GM23338 (cell line): Measurements from ENCODE around the gene PTPN7. TPM values are rescaled to one million over a fixed set of nuclear protein-coding genes. Genes with fewer than 3 reads are reported as not detected.
"Not testable (repeated sequence)": the region's sequence is repeated elsewhere in the genome, so short reads cannot be mapped to it uniquely, and the experiment has no call there.

Experiments used
- ATAC-seq: fragments of 200-7000 bp; cut with Tn5 transposase; 3 replicates; pipeline ENCODE4 v1.9.1; 2020
- DNase-seq: peaks from one replicate; pipeline ENCODE4 v3.0.0-alpha.2; 2015; ENCODE audit warnings: low spot score
- H2AFZ ChIP-seq: fragments of 200-600 bp; sonication (generic); 2 replicates; pipeline ENCODE4 v1.8.0; 2016; ENCODE audit warnings: antibody characterized with exemption, mild to moderate bottlenecking, moderate library complexity
- H3F3A ChIP-seq: fragments of 200-600 bp; sonication (generic); replicated peaks from 2 replicates; pipeline ENCODE4 v1.8.0; 2017; ENCODE audit warnings: antibody characterized with exemption, mixed run types, low read depth
- H3K27ac ChIP-seq: fragments of 200-600 bp; sonication (generic); 2 replicates; pipeline ENCODE4 v1.6.1; 2016; ENCODE audit warnings: low read depth
- H3K27me3 ChIP-seq: fragments of 200-600 bp; sonication (generic); 2 replicates; pipeline ENCODE4 v1.8.0; 2016; ENCODE audit warnings: mild to moderate bottlenecking, mixed run types, moderate library complexity; ENCODE audit not compliant: insufficient read depth
- H3K36me3 ChIP-seq: fragments of 200-600 bp; sonication (generic); 2 replicates; pipeline ENCODE4 v1.8.0; 2016; ENCODE audit warnings: mild to moderate bottlenecking; ENCODE audit not compliant: insufficient read depth
- H3K4me1 ChIP-seq: fragments of 200-600 bp; sonication (generic); 2 replicates; pipeline ENCODE4 v1.8.0; 2016; ENCODE audit warnings: mild to moderate bottlenecking, moderate library complexity; ENCODE audit not compliant: insufficient read depth
- H3K4me2 ChIP-seq: fragments of 200-600 bp; sonication (generic); 2 replicates; pipeline ENCODE4 v1.7.1; 2017; ENCODE audit warnings: mixed run types
- H3K4me3 ChIP-seq: fragments of 200-600 bp; sonication (generic); 2 replicates; pipeline ENCODE4 v1.6.1; 2016; ENCODE audit warnings: mixed run types
- H3K79me2 ChIP-seq: fragments of 200-600 bp; sonication (generic); replicated peaks from 2 replicates; pipeline ENCODE4 v1.8.0; 2017; ENCODE audit warnings: mild to moderate bottlenecking; ENCODE audit not compliant: insufficient read depth
- H3K9me2 ChIP-seq: fragments of 200-600 bp; sonication (generic); 2 replicates; pipeline ENCODE4 v1.8.0; 2017; ENCODE audit not compliant: insufficient read depth
- H4K20me1 ChIP-seq: fragments of 200-600 bp; sonication (generic); replicated peaks from 2 replicates; pipeline ENCODE4 v1.8.0; 2017; ENCODE audit warnings: mild to moderate bottlenecking; ENCODE audit not compliant: insufficient read depth
- H3K27ac Mint-ChIP-seq: 2 replicates; pipeline ENCODE4 v1.8.0; 2020; ENCODE audit warnings: inconsistent platforms, mild to moderate bottlenecking, moderate library complexity, mixed read lengths
- H3K27me3 Mint-ChIP-seq: 3 replicates; pipeline ENCODE4 v1.8.0; 2022; ENCODE audit warnings: low read depth, mild to moderate bottlenecking, moderate library complexity, mixed read lengths, inconsistent platforms; ENCODE audit not compliant: insufficient read depth, poor library complexity
- H3K36me3 Mint-ChIP-seq: 3 replicates; pipeline ENCODE4 v1.8.0; 2021; ENCODE audit warnings: low read depth, mild to moderate bottlenecking, inconsistent platforms, moderate library complexity, mixed read lengths
- H3K4me1 Mint-ChIP-seq: 3 replicates; pipeline ENCODE4 v1.8.0; 2020; ENCODE audit warnings: mild to moderate bottlenecking, inconsistent platforms, mixed read lengths
- H3K4me3 Mint-ChIP-seq: 3 replicates; pipeline ENCODE4 v1.8.0; 2021; ENCODE audit warnings: moderate library complexity, mild to moderate bottlenecking, inconsistent platforms, mixed read lengths
- H3K9me3 Mint-ChIP-seq: 3 replicates; pipeline ENCODE4 v1.8.0; 2020; ENCODE audit warnings: moderate library complexity, mild to moderate bottlenecking, inconsistent platforms, mixed read lengths
- CREB1 ChIP-seq: fragments of 250-450 bp; sonication (Bioruptor Pico); IDR thresholded peaks from 2 replicates; pipeline ENCODE4 v1.5.0; 2020; ENCODE audit warnings: low read depth, mild to moderate bottlenecking, moderate library complexity
- ETS1 ChIP-seq: IDR thresholded peaks from 2 replicates; pipeline ENCODE4 v1.6.1; 2016; ENCODE audit warnings: antibody characterized with exemption
- EZH2 ChIP-seq: fragments of 200-600 bp; sonication (generic); IDR thresholded peaks from one replicate; pipeline ENCODE4 v1.8.0; 2017; ENCODE audit warnings: antibody characterized with exemption, mild to moderate bottlenecking, low read depth; ENCODE audit not compliant: unreplicated experiment
- JUNB ChIP-seq: IDR thresholded peaks from one replicate; pipeline ENCODE4 v1.6.1; 2016; ENCODE audit warnings: antibody characterized with exemption; ENCODE audit not compliant: unreplicated experiment
- POLR2AphosphoS5 ChIP-seq: IDR thresholded peaks from 2 replicates; pipeline ENCODE4 v1.6.1; 2016; ENCODE audit warnings: antibody characterized with exemption, low read depth
- REST ChIP-seq: IDR thresholded peaks from one replicate; pipeline ENCODE4 v1.6.1; 2018; ENCODE audit warnings: antibody characterized with exemption; ENCODE audit not compliant: unreplicated experiment
- STAT1 ChIP-seq: IDR thresholded peaks from one replicate; pipeline ENCODE4 v1.6.1; 2016; ENCODE audit warnings: antibody characterized with exemption; ENCODE audit not compliant: unreplicated experiment
- ZNF462 ChIP-seq: fragments of 250-450 bp; sonication (Bioruptor Pico); IDR thresholded peaks from 2 replicates; pipeline ENCODE4 v1.5.0; 2020; ENCODE audit warnings: mild to moderate bottlenecking, moderate library complexity
- polyA plus RNA-seq: library from polyadenylated mRNA; unstranded; fragments of >200 nt; fragmentation: Nextera tagmentation; extraction: Ambion mirVana; gene quantifications from 2 replicates; pipeline ENCODE4 v1.2.1, GENCODE V29; 2016
- total RNA-seq: library from RNA; depleted of rRNA; stranded (reverse); fragments of >200 nt; shearing (Covaris generic); gene quantifications from 2 replicates; pipeline ENCODE4 v1.2.3, GENCODE V29; 2014

PTPN7 gene
- total and polyA plus RNA-seq, 2 experiments from 2014 or later = not detected

GRCh38 chr1:202143011-202143767 is 17.2 kb downstream of the PTPN7 start (continued):
- TF ChIP-seq ZNF462 (CRISPR knock-in tag) (no peak), POLR2AphosphoS5 (no peak)

GRCh38 chr1:202141468-202141867 is 18.9 kb downstream of the PTPN7 start:
- peaks cover 58% of the 10 kb centered on the region for H3K79me2 ChIP-seq

GRCh38 chr1:202140833-202141232 is 19.6 kb downstream of the PTPN7 start:
- Histone ChIP-seq H3K27me3 (0 out of 2 replicates have a peak, but pooled peaks cover 7% of the 10 kb centered on the region), H3K9me2 (no peaks in the 10 kb centered on the region), H2AFZ (no peak overlapping the region), H3K36me3 (no peaks in the 10 kb centered on the region), H4K20me1 (no peaks in the 10 kb centered on the region; the same call in 1 of the 2 replicates), H3F3A (0 out of 2 replicates have a peak, but pooled peaks cover 9% of the 10 kb centered on the region), H3K79me2 (peaks cover 58% of the 10 kb centered on the region), H3K4me1 (peaks cover 15% of the 10 kb centered on the region), H3K4me3 (no peak overlapping the region), H3K27ac (no peak overlapping the region), H3K4me2 (no peak overlapping the region)
- Mint-ChIP-seq H3K4me1 (peaks cover 23% of the 10 kb centered on the region), H3K27ac (no peak overlapping the region), H3K36me3 (peaks cover 10% of the 10 kb centered on the region; the same call in 2 of the 3 replicates), H3K9me3 (no peaks in the 10 kb centered on the region), H3K27me3 (peaks cover 12% of the 10 kb centered on the region), H3K4me3 (no peak overlapping the region)
- no peak for ATAC-seq
- no peak for DNase-seq
- no peak for TF ChIP-seq EZH2
- no peak for TF ChIP-seq REST
- no peak for TF ChIP-seq JUNB
- no peak for TF ChIP-seq POLR2AphosphoS5
- no peak for TF ChIP-seq STAT1
- TF ChIP-seq ETS1 = no peak
- no peak for TF ChIP-seq CREB1 (CRISPR knock-in tag)

More at GRCh38 chr1:202141468-202141867, 18.9 kb downstream of the PTPN7 start:
- not testable (repeated sequence) for H2AFZ ChIP-seq, DNase-seq, H3F3A ChIP-seq, H3K4me3 Mint-ChIP-seq, H3K27me3 ChIP-seq, H3K36me3 ChIP-seq, H3K9me2 ChIP-seq, H3K4me3 ChIP-seq, H3K9me3 Mint-ChIP-seq, H3K27ac Mint-ChIP-seq, H4K20me1 ChIP-seq, H3K4me2 ChIP-seq, ATAC-seq, H3K27ac ChIP-seq
- H3K27me3 Mint-ChIP-seq = peaks cover 12% of the 10 kb centered on the region
- H3K4me1 ChIP-seq = peaks cover 15% of the 10 kb centered on the region
- peaks cover 10% of the 10 kb centered on the region; the same call in 2 of the 3 replicates for H3K36me3 Mint-ChIP-seq
- peaks cover 23% of the 10 kb centered on the region for H3K4me1 Mint-ChIP-seq
